Kidney glomerular epithelial cell (primary cell): Measurements from ENCODE around the gene PTPRZ1.

Experiments
- DNase-seq: peaks from one replicate; lab custom pipeline; 2025; lab: John Stamatoyannopoulos, UW

PTPRZ1 gene

GRCh38 chr7:121891731-121892130 is 18.8 kb downstream of the PTPRZ1 start:
- no peak for DNase-seq

GRCh38 chr7:121901026-121901425 is 28.1 kb downstream of the PTPRZ1 start:
- DNase-seq, result no peak

- DNase-seq, result no peak
These were observed 31.2 kb downstream of the PTPRZ1 start for GRCh38 chr7:121904120-121904519.

GRCh38 chr7:121908042-121908441 is 35.1 kb downstream of the PTPRZ1 start:
- DNase-seq, result no peak

GRCh38 chr7:121909716-121910345 is 36.9 kb downstream of the PTPRZ1 start:
- DNase-seq, result no peak

GRCh38 chr7:121913947-121914675 is 41.1 kb downstream of the PTPRZ1 start:
- DNase-seq, result no peak

GRCh38 chr7:121914676-121915279 is 41.8 kb downstream of the PTPRZ1 start:
- no peak for DNase-seq

GRCh38 chr7:121916211-121916610 is 43.2 kb downstream of the PTPRZ1 start:
- no peak for DNase-seq

- DNase-seq, result no peak
These were observed 47.0 kb downstream of the PTPRZ1 start for GRCh38 chr7:121919986-121920385.

- no peak for DNase-seq
These were observed 51.6 kb downstream of the PTPRZ1 start for GRCh38 chr7:121924269-121925186.

- DNase-seq, result no peak
These were observed 58.4 kb downstream of the PTPRZ1 start for GRCh38 chr7:121931149-121931902.

GRCh38 chr7:121932768-121933167 is 59.8 kb downstream of the PTPRZ1 start:
- DNase-seq, result no peak

GRCh38 chr7:121936951-121937623 is 64.1 kb downstream of the PTPRZ1 start:
- DNase-seq, result no peak

GRCh38 chr7:121938429-121938996 is 65.6 kb downstream of the PTPRZ1 start:
- DNase-seq, result no peak

GRCh38 chr7:121940918-121941317 is 68.0 kb downstream of the PTPRZ1 start:
- no peak for DNase-seq

GRCh38 chr7:121941830-121942229 is 68.9 kb downstream of the PTPRZ1 start:
- no peak for DNase-seq

- DNase-seq, result no peak
These were observed 72.1 kb downstream of the PTPRZ1 start for GRCh38 chr7:121945066-121945465.

GRCh38 chr7:121945480-121946236 is 72.7 kb downstream of the PTPRZ1 start:
- no peak for DNase-seq

GRCh38 chr7:121953164-121953563 is 80.2 kb downstream of the PTPRZ1 start:
- no peak for DNase-seq

- DNase-seq, result no peak
These were observed 80.6 kb downstream of the PTPRZ1 start for GRCh38 chr7:121953601-121954000.
